NCI-H146 treated with DMSO at 0.1 percent for 48 hours (cell line): Measurements from ENCODE around the gene CCDC78.

Experiments
- DNase-seq: peaks from one replicate; lab custom pipeline; 2025; ENCODE audit not compliant: unreplicated experiment; lab: John Stamatoyannopoulos, UW

The CCDC78 gene

GRCh38 chr16:740459-740763 is 14.2 kb upstream of the CCDC78 start:
- no peak for DNase-seq

GRCh38 chr16:739560-740458 is 13.6 kb upstream of the CCDC78 start:
- DNase-seq = peak; percentile 14

- no peak for DNase-seq
Measured at GRCh38 chr16:736936-737481, 10.8 kb upstream of the CCDC78 start.

GRCh38 chr16:735982-736453 is 9.8 kb upstream of the CCDC78 start:
- DNase-seq = no peak

GRCh38 chr16:734981-735881 is 9.0 kb upstream of the CCDC78 start:
- DNase-seq = no peak

GRCh38 chr16:734208-734980 is 8.2 kb upstream of the CCDC78 start:
- DNase-seq = no peak

GRCh38 chr16:733382-734207 is 7.4 kb upstream of the CCDC78 start:
- no peak for DNase-seq

- no peak for DNase-seq
Measured at GRCh38 chr16:732936-733335, 6.7 kb upstream of the CCDC78 start.

- no peak for DNase-seq
Measured at GRCh38 chr16:732332-732731, 6.1 kb upstream of the CCDC78 start.

GRCh38 chr16:730666-731509 is 4.6 kb upstream of the CCDC78 start:
- DNase-seq = no peak

- DNase-seq = no peak
Measured at GRCh38 chr16:729768-730665, 3.8 kb upstream of the CCDC78 start.

GRCh38 chr16:728890-729744 is 2.9 kb upstream of the CCDC78 start:
- DNase-seq = no peak

GRCh38 chr16:728131-728889 is 2.1 kb upstream of the CCDC78 start:
- DNase-seq = peak; percentile 66

GRCh38 chr16:727291-727977 is 1.2 kb upstream of the CCDC78 start:
- no peak for DNase-seq

- DNase-seq = no peak
Measured at GRCh38 chr16:726188-726437, 130 bp downstream of the CCDC78 start.
